IPS-20b (cell line): ENCODE data around the gene VMO1.
A peak's percentile ranks its signal among the peaks of the same experiment; 100 is the strongest.

Experiments
- H3K27ac ChIP-seq: one replicate; pipeline ENCODE4 v1.5.1; 2013; ENCODE audit warnings: low read length
- H3K27me3 ChIP-seq: 2 replicates; pipeline ENCODE4 v1.6.1; 2013; ENCODE audit warnings: mild to moderate bottlenecking, low read length, inconsistent platforms; ENCODE audit not compliant: insufficient read depth
- H3K36me3 ChIP-seq: 2 replicates; pipeline ENCODE4 v1.6.1; 2013; ENCODE audit warnings: low read depth, mild to moderate bottlenecking, inconsistent platforms, low read length, moderate library complexity; ENCODE audit not compliant: insufficient read depth
- H3K4me1 ChIP-seq: 2 replicates; pipeline ENCODE4 v1.6.1; 2013; ENCODE audit warnings: mild to moderate bottlenecking, control low read depth, inconsistent platforms, low read length, moderate library complexity; ENCODE audit not compliant: insufficient read depth
- H3K4me3 ChIP-seq: 2 replicates; pipeline ENCODE4 v1.5.1; 2013; ENCODE audit warnings: mild to moderate bottlenecking, low read length, inconsistent platforms
- H3K9ac ChIP-seq: 2 replicates; pipeline ENCODE4 v1.6.1; 2013; ENCODE audit warnings: low read depth, mild to moderate bottlenecking, inconsistent platforms, low read length, moderate library complexity
- H3K9me3 ChIP-seq: 2 replicates; pipeline ENCODE4 v1.6.1; 2013; ENCODE audit warnings: mild to moderate bottlenecking, low read depth, low read length, inconsistent platforms; ENCODE audit not compliant: insufficient read depth

The VMO1 gene

GRCh38 chr17:4790705-4791088 is 4.5 kb upstream of the VMO1 start:
- H3K4me3 ChIP-seq: peak overlapping the region; percentile 77
- H3K27ac ChIP-seq: no peak overlapping the region
- peaks cover 69% of the 10 kb centered on the region for H3K27me3 ChIP-seq
- no peaks in the 10 kb centered on the region for H3K36me3 ChIP-seq
- no peaks in the 10 kb centered on the region for H3K9me3 ChIP-seq
- H3K4me1 ChIP-seq: peaks cover 3% of the 10 kb centered on the region; the same call in 1 of the 2 replicates
- peak overlapping the region; percentile 41; the same call in 1 of the 2 replicates for H3K9ac ChIP-seq

GRCh38 chr17:4789951-4790704 is 4.0 kb upstream of the VMO1 start:
- peak overlapping the region; percentile 56; the same call in 1 of the 2 replicates for H3K9ac ChIP-seq
- no peak overlapping the region for H3K27ac ChIP-seq
- peaks cover 74% of the 10 kb centered on the region for H3K27me3 ChIP-seq
- H3K36me3 ChIP-seq: no peaks in the 10 kb centered on the region
- H3K4me3 ChIP-seq: peak overlapping the region; percentile 77
- H3K4me1 ChIP-seq: peaks cover 3% of the 10 kb centered on the region; the same call in 1 of the 2 replicates
- H3K9me3 ChIP-seq: no peaks in the 10 kb centered on the region

- H3K27ac ChIP-seq: no peak overlapping the region
- peak overlapping the region; percentile 56; the same call in 1 of the 2 replicates for H3K9ac ChIP-seq
- peak overlapping the region; percentile 77 for H3K4me3 ChIP-seq
- H3K9me3 ChIP-seq: no peaks in the 10 kb centered on the region
- H3K36me3 ChIP-seq: no peaks in the 10 kb centered on the region
- peaks cover 3% of the 10 kb centered on the region; the same call in 1 of the 2 replicates for H3K4me1 ChIP-seq
- peaks cover 74% of the 10 kb centered on the region for H3K27me3 ChIP-seq
Observed at GRCh38 chr17:4789701-4789950, 3.5 kb upstream of the VMO1 start.

GRCh38 chr17:4788807-4789700 is 2.9 kb upstream of the VMO1 start, which contains the start of gene GLTPD2:
GLTPD2 (plus strand) TSS chr17:4788964; CDS start chr17:4789012, 48 bp downstream.
- Histone ChIP-seq H3K4me1 (peaks cover 3% of the 10 kb centered on the region; the same call in 1 of the 2 replicates), H3K9ac (peak within 1 kb of the TSS; percentile 56), H3K27ac (no peak within 1 kb of the TSS)

GRCh38 chr17:4788159-4788806 is 2.1 kb upstream of the VMO1 start:
- H3K27me3 ChIP-seq: peaks cover 79% of the 10 kb centered on the region
- H3K36me3 ChIP-seq: no peaks in the 10 kb centered on the region
- no peaks in the 10 kb centered on the region for H3K9me3 ChIP-seq
- peak overlapping the region; percentile 77 for H3K4me3 ChIP-seq
- H3K4me1 ChIP-seq: peaks cover 3% of the 10 kb centered on the region; the same call in 1 of the 2 replicates
- H3K27ac ChIP-seq: no peak overlapping the region
- H3K9ac ChIP-seq: no peak overlapping the region

More at GRCh38 chr17:4788807-4789700, 2.9 kb upstream of the VMO1 start, which contains the start of gene GLTPD2:
- Histone ChIP-seq H3K36me3 (no peaks in the 10 kb centered on the region), H3K27me3 (peaks cover 74% of the 10 kb centered on the region), H3K4me3 (peak within 1 kb of the TSS; percentile 77), H3K9me3 (no peaks in the 10 kb centered on the region)

GRCh38 chr17:4786516-4786915 is 352 bp upstream of the VMO1 start:
- Histone ChIP-seq H3K4me1 (peaks cover 3% of the 10 kb centered on the region; the same call in 1 of the 2 replicates), H3K9me3 (no peaks in the 10 kb centered on the region), H3K27me3 (peaks cover 72% of the 10 kb centered on the region), H3K36me3 (no peaks in the 10 kb centered on the region), H3K9ac (no peak overlapping the region), H3K4me3 (no peak overlapping the region), H3K27ac (no peak overlapping the region)

GRCh38 chr17:4785311-4786105 is 656 bp downstream of the VMO1 start:
- Histone ChIP-seq H3K27me3 (peaks cover 63% of the 10 kb centered on the region), H3K36me3 (no peaks in the 10 kb centered on the region), H3K4me3 (no peak overlapping the region), H3K9ac (no peak overlapping the region), H3K4me1 (peaks cover under 1% of the 10 kb centered on the region; the same call in 1 of the 2 replicates), H3K9me3 (no peaks in the 10 kb centered on the region), H3K27ac (no peak overlapping the region)

- H3K4me1 ChIP-seq: no peaks in the 10 kb centered on the region; the same call in 1 of the 2 replicates
- H3K27me3 ChIP-seq: peaks cover 38% of the 10 kb centered on the region
- H3K9ac ChIP-seq: no peak overlapping the region
- no peak overlapping the region for H3K4me3 ChIP-seq
- no peaks in the 10 kb centered on the region for H3K9me3 ChIP-seq
- H3K36me3 ChIP-seq: no peaks in the 10 kb centered on the region
- no peak overlapping the region for H3K27ac ChIP-seq
Observed at GRCh38 chr17:4782652-4783051, 3.5 kb downstream of the VMO1 start.

GRCh38 chr17:4780325-4780955 is 5.7 kb downstream of the VMO1 start:
- no peak overlapping the region for H3K27ac ChIP-seq
- peaks cover 16% of the 10 kb centered on the region for H3K27me3 ChIP-seq
- H3K36me3 ChIP-seq: no peaks in the 10 kb centered on the region
- H3K9ac ChIP-seq: no peak overlapping the region
- no peaks in the 10 kb centered on the region for H3K9me3 ChIP-seq
- H3K4me1 ChIP-seq: no peaks in the 10 kb centered on the region
- H3K4me3 ChIP-seq: no peak overlapping the region

GRCh38 chr17:4777969-4778760 is 8.0 kb downstream of the VMO1 start:
- Histone ChIP-seq H3K27me3 (peaks cover 8% of the 10 kb centered on the region), H3K27ac (no peak overlapping the region)

More at GRCh38 chr17:4777969-4778760, 8.0 kb downstream of the VMO1 start:
- H3K9ac ChIP-seq: no peak overlapping the region
- no peaks in the 10 kb centered on the region for H3K36me3 ChIP-seq
- H3K9me3 ChIP-seq: no peaks in the 10 kb centered on the region
- no peak overlapping the region for H3K4me3 ChIP-seq
- H3K4me1 ChIP-seq: no peaks in the 10 kb centered on the region
